H9 (cell line): ENCODE results near the gene SDR42E1. TPM values are rescaled to one million over a fixed set of nuclear protein-coding genes. Genes with fewer than 3 reads are reported as not detected.

Experiments used
- DNase-seq: peaks from one replicate; pipeline ENCODE4 v3.0.0-alpha.2; 2017
- H2AFZ ChIP-seq: one replicate; pipeline ENCODE4 v1.6.1; 2013; ENCODE audit warnings: mild to moderate bottlenecking, low read length, control low read depth, moderate library complexity
- H2AK5ac ChIP-seq: 2 replicates; pipeline ENCODE4 v1.6.1; 2013; ENCODE audit warnings: low read length, control low read depth, mixed read lengths; ENCODE audit not compliant: insufficient read length
- H2BK120ac ChIP-seq: one replicate; pipeline ENCODE4 v1.6.1; 2013; ENCODE audit warnings: low read depth, mild to moderate bottlenecking, low read length, control low read depth, inconsistent platforms; ENCODE audit not compliant: poor library complexity, severe bottlenecking
- H2BK12ac ChIP-seq: 2 replicates; pipeline ENCODE4 v1.6.1; 2013; ENCODE audit warnings: low read length, control low read depth, mixed read lengths, low read depth; ENCODE audit not compliant: insufficient read length
- H2BK15ac ChIP-seq: 2 replicates; pipeline ENCODE4 v1.6.1; 2013; ENCODE audit warnings: low read depth, low read length, control low read depth
- H2BK20ac ChIP-seq: one replicate; pipeline ENCODE4 v1.6.1; 2013; ENCODE audit warnings: low read depth, mild to moderate bottlenecking, low read length, control low read depth, inconsistent platforms; ENCODE audit not compliant: poor library complexity, severe bottlenecking
- H2BK5ac ChIP-seq: 2 replicates; pipeline ENCODE4 v1.6.1; 2013; ENCODE audit warnings: low read length, control low read depth, mixed read lengths; ENCODE audit not compliant: insufficient read length
- H3K14ac ChIP-seq: 2 replicates; pipeline ENCODE4 v1.6.1; 2013; ENCODE audit warnings: low read length, control low read depth; ENCODE audit not compliant: insufficient read depth
- H3K18ac ChIP-seq: 2 replicates; pipeline ENCODE4 v1.6.1; 2013; ENCODE audit warnings: low read depth, mild to moderate bottlenecking, mixed read lengths, low read length, control low read depth; ENCODE audit not compliant: insufficient read length
- H3K23ac ChIP-seq: 2 replicates; pipeline ENCODE4 v1.6.1; 2013; ENCODE audit warnings: low read length, control low read depth, mixed read lengths, low read depth; ENCODE audit not compliant: insufficient read length
- H3K23me2 ChIP-seq: 2 replicates; pipeline ENCODE4 v1.6.1; 2013; ENCODE audit warnings: low read depth, mild to moderate bottlenecking, mixed read lengths, low read length, control low read depth; ENCODE audit not compliant: insufficient read length, poor library complexity, severe bottlenecking
- H3K27ac ChIP-seq: 2 replicates; pipeline ENCODE4 v1.5.1; 2013; ENCODE audit warnings: low read length, control low read depth, mixed read lengths, low read depth; ENCODE audit not compliant: insufficient read length
- H3K27me3 ChIP-seq: 2 replicates; pipeline ENCODE4 v1.6.1; 2013; ENCODE audit warnings: low read length, control low read depth, inconsistent platforms; ENCODE audit not compliant: insufficient read depth
- H3K4ac ChIP-seq: 2 replicates; pipeline ENCODE4 v1.6.1; 2013; ENCODE audit warnings: low read depth, mild to moderate bottlenecking, control low read depth, inconsistent platforms, low read length, moderate library complexity
- H3K4me1 ChIP-seq: 2 replicates; pipeline ENCODE4 v1.6.1; 2013; ENCODE audit warnings: low read length, control low read depth, inconsistent platforms; ENCODE audit not compliant: insufficient read depth
- H3K4me2 ChIP-seq: 2 replicates; pipeline ENCODE4 v1.6.1; 2013; ENCODE audit warnings: low read length, control low read depth, mixed read lengths; ENCODE audit not compliant: insufficient read length, insufficient read depth
- H3K56ac ChIP-seq: 2 replicates; pipeline ENCODE4 v1.6.1; 2013; ENCODE audit warnings: low read depth, mild to moderate bottlenecking, mixed read lengths, low read length, control low read depth; ENCODE audit not compliant: insufficient read length
- H3K79me1 ChIP-seq: 2 replicates; pipeline ENCODE4 v1.6.1; 2013; ENCODE audit warnings: low read depth, mild to moderate bottlenecking, moderate library complexity, low read length, control low read depth, inconsistent platforms; ENCODE audit not compliant: insufficient read depth, poor library complexity, severe bottlenecking
- H3K79me2 ChIP-seq: 2 replicates; pipeline ENCODE4 v1.6.1; 2013; ENCODE audit warnings: low read length, control low read depth, inconsistent platforms; ENCODE audit not compliant: insufficient read depth
- H3K9ac ChIP-seq: 2 replicates; pipeline ENCODE4 v1.6.1; 2013; ENCODE audit warnings: low read length, control low read depth, mixed read lengths; ENCODE audit not compliant: insufficient read length; ENCODE audit errors: extremely low read depth
- H3K9me3 ChIP-seq: one replicate; pipeline ENCODE4 v1.6.1; 2013; ENCODE audit warnings: low read depth, low read length, inconsistent platforms; ENCODE audit not compliant: control insufficient read depth
- H3T11ph ChIP-seq: one replicate; pipeline ENCODE4 v1.6.1; 2013; ENCODE audit warnings: mild to moderate bottlenecking, low read length, control low read depth, inconsistent platforms
- H4K20me1 ChIP-seq: one replicate; pipeline ENCODE4 v1.6.1; 2013; ENCODE audit not compliant: control insufficient read depth, insufficient read length, insufficient read depth
- H4K5ac ChIP-seq: 2 replicates; pipeline ENCODE4 v1.6.1; 2013; ENCODE audit warnings: low read depth, mild to moderate bottlenecking, mixed read lengths, low read length, control low read depth; ENCODE audit not compliant: insufficient read length
- H4K8ac ChIP-seq: replicated peaks from 2 replicates; pipeline ENCODE4 v1.6.1; 2013; ENCODE audit warnings: low read length, control low read depth, mixed read lengths, low read depth; ENCODE audit not compliant: insufficient read length
- H4K91ac ChIP-seq: 2 replicates; pipeline ENCODE4 v1.6.1; 2013; ENCODE audit warnings: low read depth, mild to moderate bottlenecking, moderate library complexity, mixed read lengths, low read length, control low read depth; ENCODE audit not compliant: insufficient read length
- H3K27ac Mint-ChIP-seq, 3 experiments: 2 replicates in 2 of 3; 3 replicates in 1 of 3; pipeline ENCODE4 v1.8.0; 2020 to 2021; ENCODE audit warnings: mixed read lengths in 3 of 3, mild to moderate bottlenecking in 1 of 3, moderate library complexity in 1 of 3
- H3K27me3 Mint-ChIP-seq: 2 replicates; pipeline ENCODE4 v1.8.0; 2021; ENCODE audit warnings: low read depth, mild to moderate bottlenecking, moderate library complexity, mixed read lengths
- H3K36me3 Mint-ChIP-seq, 3 experiments: 2 replicates in 2 of 3; 3 replicates in 1 of 3; pipeline ENCODE4 v1.8.0; 2020 to 2021; ENCODE audit warnings: low read depth in 3 of 3, mixed read lengths in 3 of 3; ENCODE audit not compliant: insufficient read depth in 1 of 3
- H3K4me1 Mint-ChIP-seq, 2 experiments: 2 replicates each; pipeline ENCODE4 v1.8.0; 2020; ENCODE audit warnings: mixed read lengths in 2 of 2
- H3K4me3 Mint-ChIP-seq, 2 experiments: 2 replicates in 1 of 2; 3 replicates in 1 of 2; pipeline ENCODE4 v1.8.0; 2020 to 2021; ENCODE audit warnings: mild to moderate bottlenecking in 2 of 2, mixed read lengths in 2 of 2, moderate library complexity in 1 of 2
- H3K9me3 Mint-ChIP-seq, 2 experiments: 2 replicates in 1 of 2; 3 replicates in 1 of 2; pipeline ENCODE4 v1.8.0; 2020; ENCODE audit warnings: mild to moderate bottlenecking in 2 of 2, mixed read lengths in 2 of 2, moderate library complexity in 1 of 2
- CTCF ChIP-seq: fragments of 200-600 bp; sonication (generic); conservative IDR thresholded peaks from 3 replicates; pipeline ENCODE4 v1.8.0; 2021; ENCODE audit warnings: antibody characterized with exemption, mild to moderate bottlenecking
- WGBS: extraction: QIAGEN DNeasy Blood & Tissue Kit; methylation state at CpG from one replicate; pipeline ENCODE4 v1.1.7; 2013; ENCODE audit warnings: missing lambda C conversion rate, low lambda C conversion rate, mixed read lengths; ENCODE audit not compliant: insufficient read length; ENCODE audit errors: extremely low coverage; 5-methylcytosine and 5-hydroxymethylcytosine counted together
- total RNA-seq: library from RNA; stranded (reverse); gene quantifications from 2 replicates; pipeline ENCODE4 v1.2.1, GENCODE V29; 2021

The SDR42E1 gene
- total RNA-seq, 1 experiment from 2014 or later, result not detected

GRCh38 chr16:82006036-82006435 lies 5.2 kb downstream of the SDR42E1 start:
- no peak for TF ChIP-seq CTCF

More at GRCh38 chr16:82006036-82006435, 5.2 kb downstream of the SDR42E1 start:
- Histone ChIP-seq H3K18ac (no peak overlapping the region), H2BK15ac (no peak overlapping the region), H3K4me1 (no peaks in the 10 kb centered on the region), H4K91ac (no peak overlapping the region), H3K9ac (no peak overlapping the region), H2AK5ac (no peak overlapping the region), H3K14ac (no peak overlapping the region), H4K5ac (no peak overlapping the region), H3K4me2 (no peak overlapping the region), H3K79me2 (no peaks in the 10 kb centered on the region), H2BK120ac (no peak overlapping the region), H3K79me1 (no peaks in the 10 kb centered on the region), H3K9me3 (peaks cover 5% of the 10 kb centered on the region), H3K23ac (no peak overlapping the region), H3K4ac (no peak overlapping the region), H3K23me2 (no peaks in the 10 kb centered on the region), H3K56ac (no peak overlapping the region), H3K27me3 (no peaks in the 10 kb centered on the region), H3T11ph (no peak overlapping the region), H2BK20ac (no peak overlapping the region), H3K27ac (no peak overlapping the region), H2BK5ac (no peak overlapping the region), H4K20me1 (no peaks in the 10 kb centered on the region), H2AFZ (no peak overlapping the region), H2BK12ac (no peak overlapping the region), H4K8ac (no peak overlapping the region)
- Mint-ChIP-seq H3K27me3 (peaks cover 11% of the 10 kb centered on the region), H3K27ac (no peak overlapping the region), H3K9me3 (peaks cover 34 to 36% of the 10 kb centered on the region in 2 experiments), H3K36me3 (peaks cover 21 to 28% (median 26%) of the 10 kb centered on the region in 3 experiments), H3K4me1 (peaks cover 0 to 7% of the 10 kb centered on the region in 2 experiments; a peak in 2 of 4 replicates), H3K4me3 (no peak overlapping the region)
- no peak for DNase-seq
- WGBS, result no CpG with 5 or more reads among the region's 5 CpGs
